GM23338 (cell line): Measurements from ENCODE around the gene PDE4D. TPM values are rescaled to one million over a fixed set of nuclear protein-coding genes. Genes with fewer than 3 reads are reported as not detected.

Experiments
- ATAC-seq: fragments of 200-7000 bp; cut with Tn5 transposase; 3 replicates; pipeline ENCODE4 v1.9.1; 2020
- DNase-seq: peaks from one replicate; pipeline ENCODE4 v3.0.0-alpha.2; 2015; ENCODE audit warnings: low spot score
- H2AFZ ChIP-seq: fragments of 200-600 bp; sonication (generic); 2 replicates; pipeline ENCODE4 v1.8.0; 2016; ENCODE audit warnings: antibody characterized with exemption, mild to moderate bottlenecking, moderate library complexity
- H3F3A ChIP-seq: fragments of 200-600 bp; sonication (generic); replicated peaks from 2 replicates; pipeline ENCODE4 v1.8.0; 2017; ENCODE audit warnings: antibody characterized with exemption, mixed run types, low read depth
- H3K27ac ChIP-seq: fragments of 200-600 bp; sonication (generic); 2 replicates; pipeline ENCODE4 v1.6.1; 2016; ENCODE audit warnings: low read depth
- H3K27me3 ChIP-seq: fragments of 200-600 bp; sonication (generic); 2 replicates; pipeline ENCODE4 v1.8.0; 2016; ENCODE audit warnings: mild to moderate bottlenecking, mixed run types, moderate library complexity; ENCODE audit not compliant: insufficient read depth
- H3K36me3 ChIP-seq: fragments of 200-600 bp; sonication (generic); 2 replicates; pipeline ENCODE4 v1.8.0; 2016; ENCODE audit warnings: mild to moderate bottlenecking; ENCODE audit not compliant: insufficient read depth
- H3K4me1 ChIP-seq: fragments of 200-600 bp; sonication (generic); 2 replicates; pipeline ENCODE4 v1.8.0; 2016; ENCODE audit warnings: mild to moderate bottlenecking, moderate library complexity; ENCODE audit not compliant: insufficient read depth
- H3K4me2 ChIP-seq: fragments of 200-600 bp; sonication (generic); 2 replicates; pipeline ENCODE4 v1.7.1; 2017; ENCODE audit warnings: mixed run types
- H3K4me3 ChIP-seq: fragments of 200-600 bp; sonication (generic); 2 replicates; pipeline ENCODE4 v1.6.1; 2016; ENCODE audit warnings: mixed run types
- H3K79me2 ChIP-seq: fragments of 200-600 bp; sonication (generic); replicated peaks from 2 replicates; pipeline ENCODE4 v1.8.0; 2017; ENCODE audit warnings: mild to moderate bottlenecking; ENCODE audit not compliant: insufficient read depth
- H3K9me2 ChIP-seq: fragments of 200-600 bp; sonication (generic); 2 replicates; pipeline ENCODE4 v1.8.0; 2017; ENCODE audit not compliant: insufficient read depth
- H4K20me1 ChIP-seq: fragments of 200-600 bp; sonication (generic); replicated peaks from 2 replicates; pipeline ENCODE4 v1.8.0; 2017; ENCODE audit warnings: mild to moderate bottlenecking; ENCODE audit not compliant: insufficient read depth
- H3K27ac Mint-ChIP-seq: 2 replicates; pipeline ENCODE4 v1.8.0; 2020; ENCODE audit warnings: inconsistent platforms, mild to moderate bottlenecking, moderate library complexity, mixed read lengths
- H3K27me3 Mint-ChIP-seq: 3 replicates; pipeline ENCODE4 v1.8.0; 2022; ENCODE audit warnings: low read depth, mild to moderate bottlenecking, moderate library complexity, mixed read lengths, inconsistent platforms; ENCODE audit not compliant: insufficient read depth, poor library complexity
- H3K36me3 Mint-ChIP-seq: 3 replicates; pipeline ENCODE4 v1.8.0; 2021; ENCODE audit warnings: low read depth, mild to moderate bottlenecking, inconsistent platforms, moderate library complexity, mixed read lengths
- H3K4me1 Mint-ChIP-seq: 3 replicates; pipeline ENCODE4 v1.8.0; 2020; ENCODE audit warnings: mild to moderate bottlenecking, inconsistent platforms, mixed read lengths
- H3K4me3 Mint-ChIP-seq: 3 replicates; pipeline ENCODE4 v1.8.0; 2021; ENCODE audit warnings: moderate library complexity, mild to moderate bottlenecking, inconsistent platforms, mixed read lengths
- H3K9me3 Mint-ChIP-seq: 3 replicates; pipeline ENCODE4 v1.8.0; 2020; ENCODE audit warnings: moderate library complexity, mild to moderate bottlenecking, inconsistent platforms, mixed read lengths
- CREB1 ChIP-seq: fragments of 250-450 bp; sonication (Bioruptor Pico); IDR thresholded peaks from 2 replicates; pipeline ENCODE4 v1.5.0; 2020; ENCODE audit warnings: low read depth, mild to moderate bottlenecking, moderate library complexity
- CTCF ChIP-seq, 2 experiments: fragments of 200-600 bp in 1 of 2; sonication (generic) in 1 of 2; conservative IDR thresholded peaks; 2 replicates each; pipeline versions ENCODE4 v1.5.1 to v1.6.1; 2016 to 2017; ENCODE audit warnings: antibody characterized with exemption in 2 of 2, low read depth in 2 of 2, mild to moderate bottlenecking in 2 of 2, moderate library complexity in 1 of 2
- EZH2 ChIP-seq: fragments of 200-600 bp; sonication (generic); IDR thresholded peaks from one replicate; pipeline ENCODE4 v1.8.0; 2017; ENCODE audit warnings: antibody characterized with exemption, mild to moderate bottlenecking, low read depth; ENCODE audit not compliant: unreplicated experiment
- EZH2phosphoT487 ChIP-seq: fragments of 200-600 bp; sonication (generic); IDR thresholded peaks from one replicate; pipeline ENCODE4 v1.8.1; 2018; ENCODE audit warnings: antibody characterized with exemption; ENCODE audit not compliant: unreplicated experiment
- JUNB ChIP-seq: IDR thresholded peaks from one replicate; pipeline ENCODE4 v1.6.1; 2016; ENCODE audit warnings: antibody characterized with exemption; ENCODE audit not compliant: unreplicated experiment
- NANOG ChIP-seq: IDR thresholded peaks from 2 replicates; pipeline ENCODE4 v1.6.1; 2016; ENCODE audit warnings: antibody characterized with exemption, borderline replicate concordance
- POLR2AphosphoS5 ChIP-seq: IDR thresholded peaks from 2 replicates; pipeline ENCODE4 v1.6.1; 2016; ENCODE audit warnings: antibody characterized with exemption, low read depth
- STAT1 ChIP-seq: IDR thresholded peaks from one replicate; pipeline ENCODE4 v1.6.1; 2016; ENCODE audit warnings: antibody characterized with exemption; ENCODE audit not compliant: unreplicated experiment
- ZNF114 ChIP-seq: fragments of 250-450 bp; sonication (Bioruptor Pico); IDR thresholded peaks from 2 replicates; pipeline ENCODE4 v1.5.0; 2020; ENCODE audit warnings: mild to moderate bottlenecking, moderate library complexity
- ZNF331 ChIP-seq: fragments of 250-450 bp; sonication (Bioruptor Pico); IDR thresholded peaks from 2 replicates; pipeline ENCODE4 v1.5.0; 2020; ENCODE audit warnings: low read depth, mild to moderate bottlenecking, moderate library complexity
- ZNF462 ChIP-seq: fragments of 250-450 bp; sonication (Bioruptor Pico); IDR thresholded peaks from 2 replicates; pipeline ENCODE4 v1.5.0; 2020; ENCODE audit warnings: mild to moderate bottlenecking, moderate library complexity
- polyA plus RNA-seq: library from polyadenylated mRNA; unstranded; fragments of >200 nt; fragmentation: Nextera tagmentation; extraction: Ambion mirVana; gene quantifications from 2 replicates; pipeline ENCODE4 v1.2.1, GENCODE V29; 2016
- total RNA-seq: library from RNA; depleted of rRNA; stranded (reverse); fragments of >200 nt; shearing (Covaris generic); gene quantifications from 2 replicates; pipeline ENCODE4 v1.2.3, GENCODE V29; 2014
- TF ChIP-seq, protein P1 (sequence below): IDR thresholded peaks from one replicate; pipeline ENCODE4 v1.6.1; 2018; ENCODE audit warnings: antibody characterized with exemption; ENCODE audit not compliant: unreplicated experiment
- TF ChIP-seq, protein P2 (sequence below): IDR thresholded peaks from 2 replicates; pipeline ENCODE4 v1.6.1; 2016; ENCODE audit warnings: antibody characterized with exemption

PDE4D gene
- total and polyA plus RNA-seq, 2 experiments from 2014 or later, result 2.1 to 4.7 TPM

GRCh38 chr5:59245198-59245597, 648.3 kb downstream of the PDE4D start:
- Histone ChIP-seq H3K79me2 (no peaks in the 10 kb centered on the region), H3K4me3 (no peak overlapping the region), H3K27ac (no peak overlapping the region), H3K4me2 (no peak overlapping the region), H3K9me2 (no peaks in the 10 kb centered on the region), H3K4me1 (no peaks in the 10 kb centered on the region), H2AFZ (no peak overlapping the region), H4K20me1 (no peaks in the 10 kb centered on the region), H3K36me3 (no peaks in the 10 kb centered on the region), H3K27me3 (no peaks in the 10 kb centered on the region), H3F3A (no peaks in the 10 kb centered on the region)
- Mint-ChIP-seq H3K27ac (no peak overlapping the region), H3K4me1 (no peaks in the 10 kb centered on the region), H3K4me3 (no peak overlapping the region), H3K36me3 (no peaks in the 10 kb centered on the region), H3K9me3 (no peaks in the 10 kb centered on the region), H3K27me3 (no peaks in the 10 kb centered on the region)
- no peak for ATAC-seq
- no peak for DNase-seq
- no peak for TF ChIP-seq EZH2phosphoT487
- no peak for TF ChIP-seq CREB1 (CRISPR knock-in tag)
- no peak for TF ChIP-seq CTCF (conservative IDR thresholded peaks at IDR 0.05; ENCODE audit: low read depth in 2 of 2)
- TF ChIP-seq, protein P1, sequence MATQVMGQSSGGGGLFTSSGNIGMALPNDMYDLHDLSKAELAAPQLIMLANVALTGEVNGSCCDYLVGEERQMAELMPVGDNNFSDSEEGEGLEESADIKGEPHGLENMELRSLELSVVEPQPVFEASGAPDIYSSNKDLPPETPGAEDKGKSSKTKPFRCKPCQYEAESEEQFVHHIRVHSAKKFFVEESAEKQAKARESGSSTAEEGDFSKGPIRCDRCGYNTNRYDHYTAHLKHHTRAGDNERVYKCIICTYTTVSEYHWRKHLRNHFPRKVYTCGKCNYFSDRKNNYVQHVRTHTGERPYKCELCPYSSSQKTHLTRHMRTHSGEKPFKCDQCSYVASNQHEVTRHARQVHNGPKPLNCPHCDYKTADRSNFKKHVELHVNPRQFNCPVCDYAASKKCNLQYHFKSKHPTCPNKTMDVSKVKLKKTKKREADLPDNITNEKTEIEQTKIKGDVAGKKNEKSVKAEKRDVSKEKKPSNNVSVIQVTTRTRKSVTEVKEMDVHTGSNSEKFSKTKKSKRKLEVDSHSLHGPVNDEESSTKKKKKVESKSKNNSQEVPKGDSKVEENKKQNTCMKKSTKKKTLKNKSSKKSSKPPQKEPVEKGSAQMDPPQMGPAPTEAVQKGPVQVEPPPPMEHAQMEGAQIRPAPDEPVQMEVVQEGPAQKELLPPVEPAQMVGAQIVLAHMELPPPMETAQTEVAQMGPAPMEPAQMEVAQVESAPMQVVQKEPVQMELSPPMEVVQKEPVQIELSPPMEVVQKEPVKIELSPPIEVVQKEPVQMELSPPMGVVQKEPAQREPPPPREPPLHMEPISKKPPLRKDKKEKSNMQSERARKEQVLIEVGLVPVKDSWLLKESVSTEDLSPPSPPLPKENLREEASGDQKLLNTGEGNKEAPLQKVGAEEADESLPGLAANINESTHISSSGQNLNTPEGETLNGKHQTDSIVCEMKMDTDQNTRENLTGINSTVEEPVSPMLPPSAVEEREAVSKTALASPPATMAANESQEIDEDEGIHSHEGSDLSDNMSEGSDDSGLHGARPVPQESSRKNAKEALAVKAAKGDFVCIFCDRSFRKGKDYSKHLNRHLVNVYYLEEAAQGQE, result no peak
- TF ChIP-seq JUNB, result no peak
- TF ChIP-seq, protein P2, sequence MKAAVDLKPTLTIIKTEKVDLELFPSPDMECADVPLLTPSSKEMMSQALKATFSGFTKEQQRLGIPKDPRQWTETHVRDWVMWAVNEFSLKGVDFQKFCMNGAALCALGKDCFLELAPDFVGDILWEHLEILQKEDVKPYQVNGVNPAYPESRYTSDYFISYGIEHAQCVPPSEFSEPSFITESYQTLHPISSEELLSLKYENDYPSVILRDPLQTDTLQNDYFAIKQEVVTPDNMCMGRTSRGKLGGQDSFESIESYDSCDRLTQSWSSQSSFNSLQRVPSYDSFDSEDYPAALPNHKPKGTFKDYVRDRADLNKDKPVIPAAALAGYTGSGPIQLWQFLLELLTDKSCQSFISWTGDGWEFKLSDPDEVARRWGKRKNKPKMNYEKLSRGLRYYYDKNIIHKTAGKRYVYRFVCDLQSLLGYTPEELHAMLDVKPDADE, result no peak
- TF ChIP-seq NANOG, result no peak
- TF ChIP-seq STAT1, result no peak
- TF ChIP-seq ZNF331 (CRISPR knock-in tag), result no peak
- TF ChIP-seq ZNF114 (CRISPR knock-in tag), result no peak
- TF ChIP-seq ZNF462 (CRISPR knock-in tag), result no peak
- no peak for TF ChIP-seq EZH2
- no peak for TF ChIP-seq POLR2AphosphoS5
